GM19023 (cell line): ENCODE measurements around the gene ING1.
A peak's percentile ranks its signal among the peaks of the same experiment; 100 is the strongest.
"Not testable (repeated sequence)": the region's sequence is repeated elsewhere in the genome, so short reads cannot be mapped to it uniquely, and the experiment has no call there.

Experiments used
- ATAC-seq: cut with Tn5 transposase; IDR thresholded peaks from one replicate; pipeline ENCODE4 v1.9.1; 2021; ENCODE audit warnings: mild to moderate bottlenecking, moderate library complexity; ENCODE audit not compliant: unreplicated experiment

ING1 gene

GRCh38 chr13:110714797-110715394 lies 1.4 kb downstream of the ING1 start:
- no peak for ATAC-seq

GRCh38 chr13:110715395-110716246 lies 2.1 kb downstream of the ING1 start:
- peak; percentile 56 for ATAC-seq

GRCh38 chr13:110716247-110716515 lies 2.7 kb downstream of the ING1 start:
- ATAC-seq = no peak

GRCh38 chr13:110719036-110719710 lies 5.7 kb downstream of the ING1 start:
- ATAC-seq = no peak

- ATAC-seq = no peak
Observed at GRCh38 chr13:110722971-110723370, 9.5 kb downstream of the ING1 start.

GRCh38 chr13:110723598-110723997 lies 10.1 kb downstream of the ING1 start:
- ATAC-seq = no peak

- not testable (repeated sequence) for ATAC-seq
Observed at GRCh38 chr13:110726153-110726552, 12.7 kb downstream of the ING1 start.

- peak; percentile 60 for ATAC-seq
Observed at GRCh38 chr13:110726726-110727125, 13.2 kb downstream of the ING1 start.

GRCh38 chr13:110731072-110731471 lies 17.6 kb downstream of the ING1 start:
- no peak for ATAC-seq

GRCh38 chr13:110734561-110734960 lies 21.1 kb downstream of the ING1 start:
- no peak for ATAC-seq

GRCh38 chr13:110737555-110737954 lies 24.1 kb downstream of the ING1 start:
- ATAC-seq = no peak

GRCh38 chr13:110743687-110744086 lies 30.2 kb downstream of the ING1 start:
- ATAC-seq = no peak

GRCh38 chr13:110746438-110746837 lies 32.9 kb downstream of the ING1 start:
- ATAC-seq = no peak

GRCh38 chr13:110748271-110748670 lies 34.8 kb downstream of the ING1 start:
- no peak for ATAC-seq

GRCh38 chr13:110756219-110756631 lies 42.7 kb downstream of the ING1 start:
- no peak for ATAC-seq

- ATAC-seq = no peak
Observed at GRCh38 chr13:110757296-110757695, 43.8 kb downstream of the ING1 start.

- ATAC-seq = no peak
Observed at GRCh38 chr13:110758195-110758805, 44.8 kb downstream of the ING1 start.

GRCh38 chr13:110759710-110760109 lies 46.2 kb downstream of the ING1 start:
- no peak for ATAC-seq

GRCh38 chr13:110760611-110761010 lies 47.1 kb downstream of the ING1 start:
- ATAC-seq = no peak

- ATAC-seq = no peak
Observed at GRCh38 chr13:110766671-110767430, 53.4 kb downstream of the ING1 start.

- ATAC-seq = no peak
Observed at GRCh38 chr13:110767476-110767875, 54.0 kb downstream of the ING1 start.
